Central memory CD8-positive, alpha-beta T cell (primary cell): ENCODE results near the gene CD52.

ENCODE experiments used
- ATAC-seq: fragments of 150-1000 bp; cut with Tn5 transposase; replicated peaks from 2 replicates; pipeline ENCODE4 v1.10.0; 2022; ENCODE audit warnings: mild to moderate bottlenecking, moderate FRiP score, moderate number of reproducible peaks; ENCODE audit not compliant: poor library complexity, severe bottlenecking; ENCODE audit errors: extremely low read depth
- DNase-seq, 2 donors: peaks; one replicate each; pipeline ENCODE4 v3.0.0; 2021; ENCODE audit warnings: low spot score in 2 of 2
- H3K27ac Mint-ChIP-seq: one replicate; pipeline ENCODE4 v1.8.0; 2022; ENCODE audit warnings: low read depth, mild to moderate bottlenecking, moderate library complexity, mixed read lengths
- H3K27me3 Mint-ChIP-seq: one replicate; pipeline ENCODE4 v1.8.0; 2022; ENCODE audit warnings: mixed read lengths
- H3K36me3 Mint-ChIP-seq: one replicate; pipeline ENCODE4 v1.8.0; 2022; ENCODE audit warnings: mild to moderate bottlenecking, moderate library complexity, mixed read lengths; ENCODE audit not compliant: insufficient read depth
- H3K4me1 Mint-ChIP-seq: one replicate; pipeline ENCODE4 v1.8.0; 2022; ENCODE audit warnings: mixed read lengths
- H3K4me3 Mint-ChIP-seq: one replicate; pipeline ENCODE4 v1.8.0; 2022; ENCODE audit warnings: mild to moderate bottlenecking, moderate library complexity, mixed read lengths
- H3K9me3 Mint-ChIP-seq: one replicate; pipeline ENCODE4 v1.8.0; 2022; ENCODE audit warnings: mixed read lengths

Gene CD52

GRCh38 chr1:26350343-26350700 is 32.6 kb downstream of the CD52 start:
- ATAC-seq, result no peak
- H3K27ac Mint-ChIP-seq, result no peak overlapping the region
- H3K9me3 Mint-ChIP-seq, result no peaks in the 10 kb centered on the region
- H3K27me3 Mint-ChIP-seq, result no peaks in the 10 kb centered on the region
- DNase-seq, result no peak
- peaks cover 3% of the 10 kb centered on the region for H3K4me1 Mint-ChIP-seq
- H3K36me3 Mint-ChIP-seq, result peaks cover 4% of the 10 kb centered on the region
- H3K4me3 Mint-ChIP-seq, result no peak overlapping the region

- Mint-ChIP-seq H3K4me1 (peaks cover 7% of the 10 kb centered on the region), H3K27me3 (no peaks in the 10 kb centered on the region), H3K36me3 (peaks cover 4% of the 10 kb centered on the region), H3K4me3 (no peak overlapping the region), H3K9me3 (no peaks in the 10 kb centered on the region), H3K27ac (no peak overlapping the region)
- ATAC-seq, result no peak
- DNase-seq, result no peak
These were observed 33.2 kb downstream of the CD52 start for GRCh38 chr1:26350701-26351589.

DNA sequence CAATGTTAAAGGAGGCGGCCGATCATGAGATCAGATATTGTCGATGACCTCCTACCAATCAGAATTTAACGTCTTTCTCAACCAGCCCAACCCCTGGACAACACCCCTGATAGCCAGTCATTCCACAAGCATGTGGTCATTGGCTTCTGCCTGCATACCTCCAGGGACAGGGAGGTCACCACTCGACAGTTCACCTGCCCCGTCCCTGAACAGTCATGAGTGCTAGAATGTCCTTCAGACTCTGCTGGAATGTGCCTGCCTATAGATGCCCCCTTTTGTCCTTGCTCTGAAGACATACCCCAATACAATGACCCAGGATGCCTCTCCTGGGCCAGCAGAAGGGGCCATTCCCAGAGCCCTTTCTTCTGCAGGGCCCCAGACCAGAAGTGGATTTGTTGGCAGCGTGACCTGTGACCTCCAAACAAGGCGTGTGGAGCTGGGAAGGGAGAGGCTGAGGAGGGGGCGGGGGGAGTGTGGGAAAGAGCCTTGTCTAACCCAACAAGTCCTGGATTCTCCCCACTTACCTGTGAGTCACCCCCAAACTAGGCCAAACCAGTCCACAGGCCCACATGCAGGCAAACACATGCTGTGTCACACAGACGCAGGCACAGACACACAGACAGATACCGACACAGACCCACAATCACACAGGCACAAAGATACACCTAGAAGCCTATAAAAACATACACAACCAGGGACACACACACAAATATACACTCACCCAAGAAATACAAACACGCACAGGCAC is 34.0 kb downstream of the CD52 start:
- Mint-ChIP-seq H3K4me1 (peaks cover 8% of the 10 kb centered on the region), H3K4me3 (no peak overlapping the region), H3K9me3 (no peaks in the 10 kb centered on the region), H3K27me3 (no peaks in the 10 kb centered on the region), H3K27ac (no peak overlapping the region), H3K36me3 (peaks cover 4% of the 10 kb centered on the region)
- no peak for ATAC-seq
- no peak for DNase-seq

DNA sequence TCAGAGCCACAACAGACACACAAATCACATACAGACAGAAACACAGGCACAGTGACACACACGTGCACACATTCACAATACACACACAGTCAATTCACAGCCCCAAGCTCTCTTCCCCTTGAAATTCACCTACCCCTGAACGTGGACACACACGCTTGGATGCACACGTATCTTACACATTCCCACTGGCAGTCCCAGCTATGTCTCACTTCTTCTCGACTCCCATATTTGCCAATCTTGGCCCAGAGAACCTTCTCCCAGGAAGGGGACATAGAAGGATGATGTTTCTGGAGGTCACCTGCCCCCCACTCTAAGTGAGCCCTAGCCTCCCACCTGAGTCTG is 34.6 kb downstream of the CD52 start:
- Mint-ChIP-seq H3K27ac (no peak overlapping the region), H3K9me3 (no peaks in the 10 kb centered on the region), H3K4me1 (peaks cover 8% of the 10 kb centered on the region), H3K4me3 (no peak overlapping the region), H3K27me3 (no peaks in the 10 kb centered on the region), H3K36me3 (peaks cover 4% of the 10 kb centered on the region)
- ATAC-seq, result no peak
- DNase-seq, result no peak

GRCh38 chr1:26353210-26353859 is 35.6 kb downstream of the CD52 start:
- no peaks in the 10 kb centered on the region for H3K27me3 Mint-ChIP-seq
- peaks cover 9% of the 10 kb centered on the region for H3K4me1 Mint-ChIP-seq
- ATAC-seq, result no peak
- H3K36me3 Mint-ChIP-seq, result peaks cover 4% of the 10 kb centered on the region
- no peaks in the 10 kb centered on the region for H3K9me3 Mint-ChIP-seq
- no peak overlapping the region for H3K4me3 Mint-ChIP-seq
- H3K27ac Mint-ChIP-seq, result no peak overlapping the region
- DNase-seq, result no peak

- no peak for DNase-seq
- no peak for ATAC-seq
- Mint-ChIP-seq H3K4me1 (peaks cover 17% of the 10 kb centered on the region), H3K27ac (no peak within 1 kb of the TSS), H3K36me3 (peaks cover 5% of the 10 kb centered on the region), H3K4me3 (no peak within 1 kb of the TSS), H3K27me3 (peaks cover 7% of the 10 kb centered on the region), H3K9me3 (no peaks in the 10 kb centered on the region)
These were observed 36.4 kb downstream of the CD52 start, which contains the start of gene CRYBG2 for GRCh38 chr1:26353976-26354820. Gene CRYBG2 (minus strand): TSS chr1:26354130. CDS start chr1:26346657, 7,473 bp downstream.

- Mint-ChIP-seq H3K4me1 (peaks cover 25% of the 10 kb centered on the region), H3K27ac (no peak overlapping the region), H3K4me3 (no peak overlapping the region), H3K36me3 (peaks cover 5% of the 10 kb centered on the region), H3K27me3 (peaks cover 14% of the 10 kb centered on the region), H3K9me3 (no peaks in the 10 kb centered on the region)
- ATAC-seq (no peak), DNase-seq (no peak)
These were observed 37.2 kb downstream of the CD52 start for GRCh38 chr1:26354972-26355371.

- ATAC-seq (no peak), DNase-seq (no peak)
- Mint-ChIP-seq H3K27me3 (peaks cover 26% of the 10 kb centered on the region), H3K4me1 (peaks cover 34% of the 10 kb centered on the region), H3K4me3 (no peak overlapping the region), H3K36me3 (peaks cover 13% of the 10 kb centered on the region), H3K9me3 (no peaks in the 10 kb centered on the region), H3K27ac (peak overlapping the region; percentile 62)
These were observed 38.3 kb downstream of the CD52 start for GRCh38 chr1:26356106-26356505.

DNA sequence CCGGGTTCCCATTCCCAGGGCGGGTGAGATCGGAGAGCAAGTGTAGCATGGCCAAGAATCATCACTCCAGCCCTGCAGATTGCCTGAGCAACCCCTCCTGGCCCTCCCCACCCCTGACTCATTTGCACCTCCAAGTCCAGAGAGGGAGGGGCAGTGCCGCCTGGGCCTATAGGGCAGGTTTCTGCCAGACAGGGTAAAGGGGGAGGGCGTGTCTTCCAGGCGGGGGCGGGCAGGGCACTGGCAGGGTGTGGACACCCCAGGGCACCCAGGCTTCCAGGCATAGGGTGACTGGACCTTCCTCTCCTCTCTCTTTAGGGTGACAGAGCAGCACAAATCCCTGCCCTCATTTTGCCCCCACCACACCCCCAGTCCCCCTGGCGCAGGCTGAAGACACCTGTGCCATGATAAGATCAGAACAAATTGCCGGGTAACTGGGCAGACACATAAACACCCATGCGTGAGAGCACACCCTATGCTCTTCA is 39.4 kb downstream of the CD52 start:
- ATAC-seq, result no peak
- peaks cover 36% of the 10 kb centered on the region for H3K27me3 Mint-ChIP-seq
- peaks cover 37% of the 10 kb centered on the region for H3K4me1 Mint-ChIP-seq

GRCh38 chr1:26358411-26359384 is 40.9 kb downstream of the CD52 start:
- peaks cover 9% of the 10 kb centered on the region for H3K36me3 Mint-ChIP-seq
- H3K27ac Mint-ChIP-seq, result peak overlapping the region; percentile 52
- no peaks in the 10 kb centered on the region for H3K9me3 Mint-ChIP-seq
- ATAC-seq (peak; percentile 85), DNase-seq (peak; percentile 42 to 58)
- H3K27me3 Mint-ChIP-seq, result peaks cover 51% of the 10 kb centered on the region
- peaks cover 44% of the 10 kb centered on the region for H3K4me1 Mint-ChIP-seq
- peak overlapping the region; percentile 69 for H3K4me3 Mint-ChIP-seq

More for the DNA sequence above, 39.4 kb downstream of the CD52 start:
- H3K4me3 Mint-ChIP-seq, result no peak overlapping the region
- peaks cover 11% of the 10 kb centered on the region for H3K36me3 Mint-ChIP-seq
- no peak for DNase-seq
- H3K9me3 Mint-ChIP-seq, result no peaks in the 10 kb centered on the region
- H3K27ac Mint-ChIP-seq, result no peak overlapping the region
